ENCODE measurements around the gene ALOX5.

DNA sequence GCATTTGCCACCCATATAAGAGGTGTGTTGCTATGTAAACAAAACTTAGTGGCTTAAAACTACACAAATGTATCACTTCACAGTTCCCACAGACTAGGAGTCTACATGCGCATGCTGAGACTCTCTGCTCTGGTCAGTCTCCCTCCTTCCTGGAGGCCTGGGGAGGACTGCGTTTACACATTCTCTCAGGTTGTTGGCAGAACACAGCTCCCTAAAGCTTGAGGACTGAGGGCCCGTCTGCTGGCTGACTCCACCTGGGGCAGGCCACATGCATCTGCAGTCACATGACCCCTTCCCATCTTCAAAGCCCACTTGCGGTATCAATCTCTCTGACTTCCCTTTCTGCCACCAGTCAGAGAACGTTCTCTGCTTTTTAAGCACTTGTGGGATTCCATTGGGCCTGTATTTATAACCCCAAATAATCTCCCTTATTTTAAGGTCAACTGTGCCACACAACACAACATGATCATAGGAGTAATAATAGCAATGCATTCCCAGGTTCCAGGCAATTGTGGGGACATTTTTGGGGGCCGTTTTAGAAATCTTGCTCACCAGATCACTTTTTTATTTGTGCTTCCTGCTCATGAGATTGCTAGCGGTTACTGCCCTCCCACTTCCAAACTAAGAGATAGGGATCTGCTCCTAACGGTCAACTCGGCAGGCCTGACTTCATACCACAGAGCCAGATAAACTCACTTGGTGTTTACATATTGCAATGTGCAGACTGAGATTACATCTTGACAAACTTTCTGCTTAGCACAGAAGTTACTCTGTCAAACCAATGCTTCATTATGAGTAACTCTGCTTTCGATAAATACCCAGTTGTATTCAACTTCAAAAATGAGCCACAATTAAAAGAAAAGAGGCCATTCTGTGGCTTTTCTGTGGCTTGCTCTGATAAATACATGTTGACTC is 96.3 kb downstream of the ALOX5 start:
- TF ChIP-seq CTCF (conservative IDR thresholded peaks at IDR 0.05; ENCODE audit: low read depth, low read length) (no peak), FOS (IDR thresholded peaks at IDR 0.05; ENCODE audit: low read depth, low read length) (no peak), POLR2A (IDR thresholded peaks at IDR 0.05; ENCODE audit: low read depth, low read length) (no peak)

All from IMR-90 (cell line).